ENCODE results near the gene DLEC1. TPM values are rescaled to one million over a fixed set of nuclear protein-coding genes. Genes with fewer than 3 reads are reported as not detected.

DLEC1 gene
- total and polyA plus RNA-seq, 9 of the 15 experiments (the other 6 are each of a cell fraction or from before 2014, with no cell fraction given) = 0.07 to 0.08 TPM; not detected in 7

DNA sequence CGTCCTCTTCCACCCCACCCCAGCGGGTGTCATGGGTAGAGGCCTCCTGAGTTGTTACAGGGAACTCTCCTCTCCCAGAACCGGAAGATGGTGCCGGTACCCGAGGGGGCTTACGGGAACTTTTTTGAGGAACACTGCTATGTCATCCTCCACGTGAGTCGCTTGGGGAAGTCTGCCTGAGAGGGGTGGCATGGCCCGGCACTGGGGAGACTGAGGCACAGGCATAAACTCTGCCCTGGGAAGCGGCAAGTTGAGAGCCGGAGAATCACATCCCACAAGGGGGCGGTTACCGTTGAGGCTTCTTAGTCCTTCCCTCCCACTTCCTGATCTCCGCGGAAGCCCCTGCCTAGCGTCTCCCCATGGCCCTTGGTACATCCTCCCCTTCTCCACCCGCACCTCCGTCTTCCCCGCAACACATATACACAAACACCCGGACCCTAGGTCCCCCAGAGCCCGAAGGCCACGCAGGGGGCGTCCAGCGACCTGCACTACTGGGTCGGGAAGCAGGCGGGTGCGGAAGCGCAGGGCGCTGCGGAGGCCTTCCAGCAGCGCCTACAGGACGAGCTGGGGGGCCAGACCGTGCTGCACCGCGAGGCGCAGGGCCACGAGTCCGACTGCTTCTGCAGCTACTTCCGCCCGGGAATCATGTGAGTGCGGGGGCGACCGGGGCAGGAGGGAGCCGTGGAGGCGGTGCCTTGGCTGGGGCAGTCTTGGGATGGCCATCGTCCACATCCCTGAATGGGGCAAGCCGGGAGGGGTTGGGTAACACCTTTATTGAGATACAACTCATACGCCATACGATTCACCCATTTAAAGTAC lies 45.0 kb upstream of the DLEC1 start (continued):
- TF ChIP-seq, protein P1, sequence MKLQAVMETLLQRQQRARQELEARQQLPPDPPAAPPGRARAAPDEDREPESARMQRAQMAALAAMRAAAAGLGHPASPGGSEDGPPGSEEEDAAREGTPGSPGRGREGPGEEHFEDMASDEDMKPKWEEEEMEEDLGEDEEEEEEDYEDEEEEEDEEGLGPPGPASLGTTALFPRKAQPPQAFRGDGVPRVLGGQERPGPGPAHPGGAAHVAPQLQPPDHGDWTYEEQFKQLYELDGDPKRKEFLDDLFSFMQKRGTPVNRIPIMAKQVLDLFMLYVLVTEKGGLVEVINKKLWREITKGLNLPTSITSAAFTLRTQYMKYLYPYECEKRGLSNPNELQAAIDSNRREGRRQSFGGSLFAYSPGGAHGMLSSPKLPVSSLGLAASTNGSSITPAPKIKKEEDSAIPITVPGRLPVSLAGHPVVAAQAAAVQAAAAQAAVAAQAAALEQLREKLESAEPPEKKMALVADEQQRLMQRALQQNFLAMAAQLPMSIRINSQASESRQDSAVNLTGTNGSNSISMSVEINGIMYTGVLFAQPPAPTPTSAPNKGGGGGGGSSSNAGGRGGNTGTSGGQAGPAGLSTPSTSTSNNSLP (IDR thresholded peaks at IDR 0.05; ENCODE audit: borderline replicate concordance, low read depth, low read length) = no peak
- TF ChIP-seq BRCA1 (IDR thresholded peaks at IDR 0.05) (no peak), BRCA1 (CRISPR knock-in tag; IDR thresholded peaks at IDR 0.05) (no peak), GTF2A2 (tag; IDR thresholded peaks at IDR 0.05) (peak; percentile 44; the same call in 1 of the 2 replicates), XRCC5 (IDR thresholded peaks at IDR 0.05; ENCODE audit: low read depth, low read length) (no peak), ZC3H4 (CRISPR knock-in tag; IDR thresholded peaks at IDR 0.05; ENCODE audit: borderline replicate concordance) (no peak), MTA2 (IDR thresholded peaks at IDR 0.05; ENCODE audit: low read depth) (peak; percentile 41; the same call in 1 of the 2 replicates), SIX5 (IDR thresholded peaks at IDR 0.05; ENCODE audit: borderline replicate concordance in 1 of 2, insufficient read depth in 1 of 2, low read depth in 1 of 2, low read length in 2 of 2) (no peak), KLF13 (tag; IDR thresholded peaks at IDR 0.05; ENCODE audit: borderline replicate concordance, low read depth) (peak; percentile 77), HDAC6 (IDR thresholded peaks at IDR 0.05; ENCODE audit: low read depth, low read length) (no peak), ARNT (IDR thresholded peaks at IDR 0.05) (peak in 1 of 2 experiments; percentile 76; a peak in 2 of 4 replicates), TFAM (CRISPR knock-in tag; conservative IDR thresholded peaks at IDR 0.05) (no peak), NR2C1 (IDR thresholded peaks at IDR 0.05) (no peak), NR2C1 (tag; IDR thresholded peaks at IDR 0.05) (peak; percentile 37; the same call in 1 of the 2 replicates), ZNF696 (CRISPR knock-in tag; conservative IDR thresholded peaks at IDR 0.05) (no peak), ZNF431 (CRISPR knock-in tag; IDR thresholded peaks at IDR 0.05) (no peak), TAF9B (IDR thresholded peaks at IDR 0.05; ENCODE audit: partially characterized antibody) (no peak), ZNF75A (CRISPR knock-in tag; IDR thresholded peaks at IDR 0.05) (no peak), ZNF408 (CRISPR knock-in tag; IDR thresholded peaks at IDR 0.05; ENCODE audit: low read depth) (no peak), CBX1 (IDR thresholded peaks at IDR 0.05; ENCODE audit: low read depth) (peak; percentile 94), ZNF584 (CRISPR knock-in tag; IDR thresholded peaks at IDR 0.05; ENCODE audit: low read depth) (peak; percentile 57; the same call in 1 of the 2 replicates)
- TF ChIP-seq, protein P2, sequence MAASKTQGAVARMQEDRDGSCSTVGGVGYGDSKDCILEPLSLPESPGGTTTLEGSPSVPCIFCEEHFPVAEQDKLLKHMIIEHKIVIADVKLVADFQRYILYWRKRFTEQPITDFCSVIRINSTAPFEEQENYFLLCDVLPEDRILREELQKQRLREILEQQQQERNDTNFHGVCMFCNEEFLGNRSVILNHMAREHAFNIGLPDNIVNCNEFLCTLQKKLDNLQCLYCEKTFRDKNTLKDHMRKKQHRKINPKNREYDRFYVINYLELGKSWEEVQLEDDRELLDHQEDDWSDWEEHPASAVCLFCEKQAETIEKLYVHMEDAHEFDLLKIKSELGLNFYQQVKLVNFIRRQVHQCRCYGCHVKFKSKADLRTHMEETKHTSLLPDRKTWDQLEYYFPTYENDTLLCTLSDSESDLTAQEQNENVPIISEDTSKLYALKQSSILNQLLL (CRISPR knock-in tag; IDR thresholded peaks at IDR 0.05; ENCODE audit: borderline replicate concordance) = no peak
- TF ChIP-seq, protein P3, sequence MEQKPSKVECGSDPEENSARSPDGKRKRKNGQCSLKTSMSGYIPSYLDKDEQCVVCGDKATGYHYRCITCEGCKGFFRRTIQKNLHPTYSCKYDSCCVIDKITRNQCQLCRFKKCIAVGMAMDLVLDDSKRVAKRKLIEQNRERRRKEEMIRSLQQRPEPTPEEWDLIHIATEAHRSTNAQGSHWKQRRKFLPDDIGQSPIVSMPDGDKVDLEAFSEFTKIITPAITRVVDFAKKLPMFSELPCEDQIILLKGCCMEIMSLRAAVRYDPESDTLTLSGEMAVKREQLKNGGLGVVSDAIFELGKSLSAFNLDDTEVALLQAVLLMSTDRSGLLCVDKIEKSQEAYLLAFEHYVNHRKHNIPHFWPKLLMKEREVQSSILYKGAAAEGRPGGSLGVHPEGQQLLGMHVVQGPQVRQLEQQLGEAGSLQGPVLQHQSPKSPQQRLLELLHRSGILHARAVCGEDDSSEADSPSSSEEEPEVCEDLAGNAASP (IDR thresholded peaks at IDR 0.05) = no peak
- TF ChIP-seq, protein P4, sequence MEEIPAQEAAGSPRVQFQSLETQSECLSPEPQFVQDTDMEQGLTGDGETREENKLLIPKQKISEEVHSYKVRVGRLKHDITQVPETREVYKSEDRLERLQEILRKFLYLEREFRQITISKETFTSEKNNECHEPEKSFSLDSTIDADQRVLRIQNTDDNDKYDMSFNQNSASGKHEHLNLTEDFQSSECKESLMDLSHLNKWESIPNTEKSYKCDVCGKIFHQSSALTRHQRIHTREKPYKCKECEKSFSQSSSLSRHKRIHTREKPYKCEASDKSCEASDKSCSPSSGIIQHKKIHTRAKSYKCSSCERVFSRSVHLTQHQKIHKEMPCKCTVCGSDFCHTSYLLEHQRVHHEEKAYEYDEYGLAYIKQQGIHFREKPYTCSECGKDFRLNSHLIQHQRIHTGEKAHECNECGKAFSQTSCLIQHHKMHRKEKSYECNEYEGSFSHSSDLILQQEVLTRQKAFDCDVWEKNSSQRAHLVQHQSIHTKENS (CRISPR knock-in tag; IDR thresholded peaks at IDR 0.05) = 0 out of 2 replicates have a peak, but pooled peaks have one; percentile 15
